Measurements from ENCODE around the gene VAV2. TPM values are rescaled to one million over a fixed set of nuclear protein-coding genes. Genes with fewer than 3 reads are reported as not detected.

VAV2 gene
- total and polyA plus RNA-seq, 2 experiments from 2014 or later, result 8.1 to 28.9 TPM

GRCh38 chr9:133934482-133935232 lies 57.5 kb downstream of the VAV2 start:
- Mint-ChIP-seq H3K4me1 (peaks cover 16% of the 10 kb centered on the region), H3K9me3 (peaks cover 2% of the 10 kb centered on the region; the same call in 1 of the 3 replicates), H3K27ac (no peak overlapping the region), H3K4me3 (no peak overlapping the region), H3K27me3 (ENCODE audit: insufficient read depth, low read depth, poor library complexity) (peaks cover 2% of the 10 kb centered on the region), H3K36me3 (ENCODE audit: low read depth) (peaks cover 20% of the 10 kb centered on the region)
- DNase-seq (ENCODE audit: low spot score) (no peak), ATAC-seq (no peak)
- no peaks in the 10 kb centered on the region for H3F3A ChIP-seq (replicated peaks; ENCODE audit: low read depth)
- no peak overlapping the region for H3K4me3 ChIP-seq
- H3K27ac ChIP-seq (ENCODE audit: low read depth), result no peak overlapping the region
- H3K4me2 ChIP-seq, result no peak overlapping the region
- no peaks in the 10 kb centered on the region for H3K9me2 ChIP-seq (ENCODE audit: insufficient read depth)
- no peak overlapping the region for H2AFZ ChIP-seq
- peaks cover 23% of the 10 kb centered on the region for H3K79me2 ChIP-seq (replicated peaks; ENCODE audit: insufficient read depth)
- no peaks in the 10 kb centered on the region for H4K20me1 ChIP-seq (replicated peaks; ENCODE audit: insufficient read depth)
- no peaks in the 10 kb centered on the region for H3K27me3 ChIP-seq (ENCODE audit: insufficient read depth)
- TF ChIP-seq REST (IDR thresholded peaks at IDR 0.05; ENCODE audit: unreplicated experiment) (no peak), CREB1 (CRISPR knock-in tag; IDR thresholded peaks at IDR 0.05; ENCODE audit: low read depth) (no peak), ZNF462 (CRISPR knock-in tag; IDR thresholded peaks at IDR 0.05) (no peak), ETS1 (IDR thresholded peaks at IDR 0.05) (no peak), ZNF114 (CRISPR knock-in tag; IDR thresholded peaks at IDR 0.05) (no peak), STAT1 (IDR thresholded peaks at IDR 0.05; ENCODE audit: unreplicated experiment) (no peak), EZH2 (IDR thresholded peaks at IDR 0.05; ENCODE audit: low read depth, unreplicated experiment) (no peak), POLR2AphosphoS5 (IDR thresholded peaks at IDR 0.05; ENCODE audit: low read depth) (no peak), NANOG (IDR thresholded peaks at IDR 0.05; ENCODE audit: borderline replicate concordance) (no peak), JUNB (IDR thresholded peaks at IDR 0.05; ENCODE audit: unreplicated experiment) (no peak), CTCF (conservative IDR thresholded peaks at IDR 0.05; ENCODE audit: low read depth in 2 of 2) (no peak), ZNF331 (CRISPR knock-in tag; IDR thresholded peaks at IDR 0.05; ENCODE audit: low read depth) (no peak), EZH2phosphoT487 (IDR thresholded peaks at IDR 0.05; ENCODE audit: unreplicated experiment) (no peak)
- H3K4me1 ChIP-seq (ENCODE audit: insufficient read depth), result no peaks in the 10 kb centered on the region
- no peaks in the 10 kb centered on the region for H3K36me3 ChIP-seq (ENCODE audit: insufficient read depth)

Measured in GM23338 (cell line).